H9 (cell line): ENCODE measurements around the gene SLC6A19. TPM values are rescaled to one million over a fixed set of nuclear protein-coding genes. Genes with fewer than 3 reads are reported as not detected.

Experiments
- DNase-seq: peaks from one replicate; pipeline ENCODE4 v3.0.0-alpha.2; 2017
- H2AFZ ChIP-seq: one replicate; pipeline ENCODE4 v1.6.1; 2013; ENCODE audit warnings: mild to moderate bottlenecking, low read length, control low read depth, moderate library complexity
- H2AK5ac ChIP-seq: 2 replicates; pipeline ENCODE4 v1.6.1; 2013; ENCODE audit warnings: low read length, control low read depth, mixed read lengths; ENCODE audit not compliant: insufficient read length
- H2BK120ac ChIP-seq: one replicate; pipeline ENCODE4 v1.6.1; 2013; ENCODE audit warnings: low read depth, mild to moderate bottlenecking, low read length, control low read depth, inconsistent platforms; ENCODE audit not compliant: poor library complexity, severe bottlenecking
- H2BK12ac ChIP-seq: 2 replicates; pipeline ENCODE4 v1.6.1; 2013; ENCODE audit warnings: low read length, control low read depth, mixed read lengths, low read depth; ENCODE audit not compliant: insufficient read length
- H2BK15ac ChIP-seq: 2 replicates; pipeline ENCODE4 v1.6.1; 2013; ENCODE audit warnings: low read depth, low read length, control low read depth
- H2BK20ac ChIP-seq: one replicate; pipeline ENCODE4 v1.6.1; 2013; ENCODE audit warnings: low read depth, mild to moderate bottlenecking, low read length, control low read depth, inconsistent platforms; ENCODE audit not compliant: poor library complexity, severe bottlenecking
- H2BK5ac ChIP-seq: 2 replicates; pipeline ENCODE4 v1.6.1; 2013; ENCODE audit warnings: low read length, control low read depth, mixed read lengths; ENCODE audit not compliant: insufficient read length
- H3K14ac ChIP-seq: 2 replicates; pipeline ENCODE4 v1.6.1; 2013; ENCODE audit warnings: low read length, control low read depth; ENCODE audit not compliant: insufficient read depth
- H3K18ac ChIP-seq: 2 replicates; pipeline ENCODE4 v1.6.1; 2013; ENCODE audit warnings: low read depth, mild to moderate bottlenecking, mixed read lengths, low read length, control low read depth; ENCODE audit not compliant: insufficient read length
- H3K23ac ChIP-seq: 2 replicates; pipeline ENCODE4 v1.6.1; 2013; ENCODE audit warnings: low read length, control low read depth, mixed read lengths, low read depth; ENCODE audit not compliant: insufficient read length
- H3K23me2 ChIP-seq: 2 replicates; pipeline ENCODE4 v1.6.1; 2013; ENCODE audit warnings: low read depth, mild to moderate bottlenecking, mixed read lengths, low read length, control low read depth; ENCODE audit not compliant: insufficient read length, poor library complexity, severe bottlenecking
- H3K27ac ChIP-seq: 2 replicates; pipeline ENCODE4 v1.5.1; 2013; ENCODE audit warnings: low read length, control low read depth, mixed read lengths, low read depth; ENCODE audit not compliant: insufficient read length
- H3K27me3 ChIP-seq: 2 replicates; pipeline ENCODE4 v1.6.1; 2013; ENCODE audit warnings: low read length, control low read depth, inconsistent platforms; ENCODE audit not compliant: insufficient read depth
- H3K4ac ChIP-seq: 2 replicates; pipeline ENCODE4 v1.6.1; 2013; ENCODE audit warnings: low read depth, mild to moderate bottlenecking, control low read depth, inconsistent platforms, low read length, moderate library complexity
- H3K4me1 ChIP-seq: 2 replicates; pipeline ENCODE4 v1.6.1; 2013; ENCODE audit warnings: low read length, control low read depth, inconsistent platforms; ENCODE audit not compliant: insufficient read depth
- H3K4me2 ChIP-seq: 2 replicates; pipeline ENCODE4 v1.6.1; 2013; ENCODE audit warnings: low read length, control low read depth, mixed read lengths; ENCODE audit not compliant: insufficient read length, insufficient read depth
- H3K56ac ChIP-seq: 2 replicates; pipeline ENCODE4 v1.6.1; 2013; ENCODE audit warnings: low read depth, mild to moderate bottlenecking, mixed read lengths, low read length, control low read depth; ENCODE audit not compliant: insufficient read length
- H3K79me1 ChIP-seq: 2 replicates; pipeline ENCODE4 v1.6.1; 2013; ENCODE audit warnings: low read depth, mild to moderate bottlenecking, moderate library complexity, low read length, control low read depth, inconsistent platforms; ENCODE audit not compliant: insufficient read depth, poor library complexity, severe bottlenecking
- H3K79me2 ChIP-seq: 2 replicates; pipeline ENCODE4 v1.6.1; 2013; ENCODE audit warnings: low read length, control low read depth, inconsistent platforms; ENCODE audit not compliant: insufficient read depth
- H3K9ac ChIP-seq: 2 replicates; pipeline ENCODE4 v1.6.1; 2013; ENCODE audit warnings: low read length, control low read depth, mixed read lengths; ENCODE audit not compliant: insufficient read length; ENCODE audit errors: extremely low read depth
- H3K9me3 ChIP-seq: one replicate; pipeline ENCODE4 v1.6.1; 2013; ENCODE audit warnings: low read depth, low read length, inconsistent platforms; ENCODE audit not compliant: control insufficient read depth
- H3T11ph ChIP-seq: one replicate; pipeline ENCODE4 v1.6.1; 2013; ENCODE audit warnings: mild to moderate bottlenecking, low read length, control low read depth, inconsistent platforms
- H4K20me1 ChIP-seq: one replicate; pipeline ENCODE4 v1.6.1; 2013; ENCODE audit not compliant: control insufficient read depth, insufficient read length, insufficient read depth
- H4K5ac ChIP-seq: 2 replicates; pipeline ENCODE4 v1.6.1; 2013; ENCODE audit warnings: low read depth, mild to moderate bottlenecking, mixed read lengths, low read length, control low read depth; ENCODE audit not compliant: insufficient read length
- H4K8ac ChIP-seq: replicated peaks from 2 replicates; pipeline ENCODE4 v1.6.1; 2013; ENCODE audit warnings: low read length, control low read depth, mixed read lengths, low read depth; ENCODE audit not compliant: insufficient read length
- H4K91ac ChIP-seq: 2 replicates; pipeline ENCODE4 v1.6.1; 2013; ENCODE audit warnings: low read depth, mild to moderate bottlenecking, moderate library complexity, mixed read lengths, low read length, control low read depth; ENCODE audit not compliant: insufficient read length
- H3K27ac Mint-ChIP-seq, 3 experiments: 2 replicates in 2 of 3; 3 replicates in 1 of 3; pipeline ENCODE4 v1.8.0; 2020 to 2021; ENCODE audit warnings: mixed read lengths in 3 of 3, mild to moderate bottlenecking in 1 of 3, moderate library complexity in 1 of 3
- H3K27me3 Mint-ChIP-seq: 2 replicates; pipeline ENCODE4 v1.8.0; 2021; ENCODE audit warnings: low read depth, mild to moderate bottlenecking, moderate library complexity, mixed read lengths
- H3K36me3 Mint-ChIP-seq, 3 experiments: 2 replicates in 2 of 3; 3 replicates in 1 of 3; pipeline ENCODE4 v1.8.0; 2020 to 2021; ENCODE audit warnings: low read depth in 3 of 3, mixed read lengths in 3 of 3; ENCODE audit not compliant: insufficient read depth in 1 of 3
- H3K4me1 Mint-ChIP-seq, 2 experiments: 2 replicates each; pipeline ENCODE4 v1.8.0; 2020; ENCODE audit warnings: mixed read lengths in 2 of 2
- H3K4me3 Mint-ChIP-seq, 2 experiments: 2 replicates in 1 of 2; 3 replicates in 1 of 2; pipeline ENCODE4 v1.8.0; 2020 to 2021; ENCODE audit warnings: mild to moderate bottlenecking in 2 of 2, mixed read lengths in 2 of 2, moderate library complexity in 1 of 2
- H3K9me3 Mint-ChIP-seq, 2 experiments: 2 replicates in 1 of 2; 3 replicates in 1 of 2; pipeline ENCODE4 v1.8.0; 2020; ENCODE audit warnings: mild to moderate bottlenecking in 2 of 2, mixed read lengths in 2 of 2, moderate library complexity in 1 of 2
- WGBS: extraction: QIAGEN DNeasy Blood & Tissue Kit; methylation state at CpG from one replicate; pipeline ENCODE4 v1.1.7; 2013; ENCODE audit warnings: missing lambda C conversion rate, low lambda C conversion rate, mixed read lengths; ENCODE audit not compliant: insufficient read length; ENCODE audit errors: extremely low coverage; 5-methylcytosine and 5-hydroxymethylcytosine counted together
- total RNA-seq: library from RNA; stranded (reverse); gene quantifications from 2 replicates; pipeline ENCODE4 v1.2.1, GENCODE V29; 2021
- TF ChIP-seq, protein P1 (sequence below): fragments of 200-600 bp; sonication (generic); conservative IDR thresholded peaks from 3 replicates; pipeline ENCODE4 v1.8.0; 2021; ENCODE audit warnings: antibody characterized with exemption, mild to moderate bottlenecking

The SLC6A19 gene
- total RNA-seq, 1 experiment from 2014 or later, result not detected

DNA sequence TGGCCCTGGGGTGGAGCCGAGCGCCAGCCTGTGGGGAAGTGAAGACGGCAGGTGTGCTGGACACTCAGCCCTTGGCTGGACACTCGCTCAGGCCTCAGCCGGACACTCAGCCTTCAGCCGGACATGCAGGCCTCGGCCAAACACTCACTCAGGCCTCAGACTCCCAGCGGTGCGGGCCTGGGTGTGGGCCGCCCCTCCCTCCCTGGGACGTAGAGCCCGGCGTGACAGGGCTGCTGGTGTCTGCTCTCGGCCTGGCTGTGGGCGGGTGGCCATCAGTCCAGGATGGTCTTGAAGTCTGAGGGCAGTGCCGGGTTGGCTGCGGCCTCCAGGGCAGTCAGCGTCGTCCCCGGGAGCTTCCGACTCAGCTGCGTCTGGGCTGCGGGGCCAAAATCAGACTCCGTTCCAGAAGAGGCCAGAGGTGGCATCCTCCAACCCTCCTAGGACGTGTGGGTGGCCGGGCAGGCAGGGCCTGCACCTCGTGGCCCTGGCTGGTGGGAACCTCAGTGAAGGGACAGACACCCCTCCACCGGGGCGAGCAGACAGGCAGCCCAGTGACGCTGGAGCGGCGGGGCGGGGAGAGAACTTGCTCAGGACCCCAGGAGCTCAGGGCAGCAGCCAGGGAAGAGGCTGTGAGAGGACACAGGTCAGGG is 52.2 kb downstream of the SLC6A19 start:
- Histone ChIP-seq H2BK5ac (no peak overlapping the region), H3K79me2 (no peaks in the 10 kb centered on the region), H3K23ac (no peak overlapping the region), H3K27ac (no peak overlapping the region), H3K56ac (no peak overlapping the region), H2AFZ (no peak overlapping the region), H2BK120ac (no peak overlapping the region), H3T11ph (no peak overlapping the region), H3K18ac (no peak overlapping the region), H2BK12ac (no peak overlapping the region), H2BK15ac (no peak overlapping the region), H3K23me2 (no peaks in the 10 kb centered on the region), H4K20me1 (no peaks in the 10 kb centered on the region), H4K8ac (no peak overlapping the region), H3K9me3 (no peaks in the 10 kb centered on the region), H3K79me1 (no peaks in the 10 kb centered on the region), H2AK5ac (no peak overlapping the region), H4K5ac (no peak overlapping the region), H4K91ac (no peak overlapping the region), H3K14ac (no peak overlapping the region; the same call in 1 of the 2 replicates), H3K4ac (no peak overlapping the region), H3K27me3 (no peaks in the 10 kb centered on the region), H3K9ac (no peak overlapping the region), H3K4me1 (no peaks in the 10 kb centered on the region), H2BK20ac (no peak overlapping the region), H3K4me2 (no peak overlapping the region)
- H3K27me3 Mint-ChIP-seq, result peaks cover 1% of the 10 kb centered on the region; the same call in 1 of the 2 replicates
- WGBS, result no CpG with 5 or more reads among the region's 33 CpGs
- TF ChIP-seq, protein P1, sequence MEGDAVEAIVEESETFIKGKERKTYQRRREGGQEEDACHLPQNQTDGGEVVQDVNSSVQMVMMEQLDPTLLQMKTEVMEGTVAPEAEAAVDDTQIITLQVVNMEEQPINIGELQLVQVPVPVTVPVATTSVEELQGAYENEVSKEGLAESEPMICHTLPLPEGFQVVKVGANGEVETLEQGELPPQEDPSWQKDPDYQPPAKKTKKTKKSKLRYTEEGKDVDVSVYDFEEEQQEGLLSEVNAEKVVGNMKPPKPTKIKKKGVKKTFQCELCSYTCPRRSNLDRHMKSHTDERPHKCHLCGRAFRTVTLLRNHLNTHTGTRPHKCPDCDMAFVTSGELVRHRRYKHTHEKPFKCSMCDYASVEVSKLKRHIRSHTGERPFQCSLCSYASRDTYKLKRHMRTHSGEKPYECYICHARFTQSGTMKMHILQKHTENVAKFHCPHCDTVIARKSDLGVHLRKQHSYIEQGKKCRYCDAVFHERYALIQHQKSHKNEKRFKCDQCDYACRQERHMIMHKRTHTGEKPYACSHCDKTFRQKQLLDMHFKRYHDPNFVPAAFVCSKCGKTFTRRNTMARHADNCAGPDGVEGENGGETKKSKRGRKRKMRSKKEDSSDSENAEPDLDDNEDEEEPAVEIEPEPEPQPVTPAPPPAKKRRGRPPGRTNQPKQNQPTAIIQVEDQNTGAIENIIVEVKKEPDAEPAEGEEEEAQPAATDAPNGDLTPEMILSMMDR, result no peak
- H3K36me3 Mint-ChIP-seq, result no peaks in the 10 kb centered on the region
- no peak overlapping the region; a peak in 1 of 7 replicates for H3K27ac Mint-ChIP-seq
- DNase-seq, result no peak
- no peaks in the 10 kb centered on the region for H3K9me3 Mint-ChIP-seq
- no peak overlapping the region for H3K4me3 Mint-ChIP-seq
- H3K4me1 Mint-ChIP-seq, result peaks cover 3 to 7% of the 10 kb centered on the region in 2 experiments; a peak in 2 of 4 replicates
